Thoracic aorta (tissue), 2 donors: ENCODE data around the gene JADE2. TPM values are rescaled to one million over a fixed set of nuclear protein-coding genes. Genes with fewer than 3 reads are reported as not detected.
"Not testable (repeated sequence)": the region's sequence is repeated elsewhere in the genome, so short reads cannot be mapped to it uniquely, and the experiment has no call there.

ENCODE experiments used
- ATAC-seq: fragments of 150-250 bp; one replicate; pipeline ENCODE4 v1.8.0; 2017; ENCODE audit warnings: low read depth; ENCODE audit not compliant: insufficient number of reproducible peaks, low FRiP score
- DNase-seq: peaks from one replicate; pipeline ENCODE4 v3.0.0-alpha.2; 2020; ENCODE audit warnings: low spot score
- H3K27ac ChIP-seq, 2 donors: fragments of 200-600 bp; sonication (generic); 1 replicate in 1 of 2; 2 replicates in 1 of 2; pipeline ENCODE4 v1.5.1; 2016; ENCODE audit warnings: mild to moderate bottlenecking in 2 of 2, moderate library complexity in 2 of 2
- H3K27me3 ChIP-seq: fragments of 200-600 bp; sonication (generic); replicated peaks from 2 replicates; pipeline ENCODE4 v1.6.0; 2016; ENCODE audit warnings: mild to moderate bottlenecking; ENCODE audit not compliant: insufficient read depth
- H3K36me3 ChIP-seq: fragments of 200-600 bp; sonication (generic); one replicate; pipeline ENCODE4 v1.5.1; 2016
- H3K4me1 ChIP-seq, 2 donors: fragments of 200-600 bp; sonication (generic); 1 replicate in 1 of 2; 2 replicates in 1 of 2; pipeline versions ENCODE4 v1.5.1 to v1.6.0; 2016; ENCODE audit warnings: low read depth in 2 of 2, mild to moderate bottlenecking in 1 of 2; ENCODE audit not compliant: control insufficient read depth in 1 of 2
- H3K4me3 ChIP-seq: fragments of 200-600 bp; sonication (generic); 2 replicates; pipeline ENCODE4 v1.5.1; 2016; ENCODE audit warnings: mild to moderate bottlenecking
- H3K9me3 ChIP-seq: fragments of 200-600 bp; sonication (generic); 2 replicates; pipeline ENCODE4 v1.5.1; 2016
- CTCF ChIP-seq: fragments of 200-600 bp; sonication (generic); IDR thresholded peaks from one replicate; pipeline ENCODE4 v1.5.1; 2019; ENCODE audit warnings: antibody characterized with exemption
- total RNA-seq, 2 donors: library from RNA; depleted of rRNA; stranded (reverse); fragments of >200 nt; gene quantifications; one replicate each; pipeline versions ENCODE4 v1.1.0 to v1.2.3, GENCODE V29; 2016

JADE2 gene
- total RNA-seq, 2 donors from 2014 or later: 54.0 to 81.3 TPM

- DNase-seq (no peak), ATAC-seq (no peak)
- no peaks in the 10 kb centered on the region for H3K36me3 ChIP-seq
- no peak overlapping the region for H3K4me3 ChIP-seq
- no peak overlapping the region for H3K27ac ChIP-seq
- no peaks in the 10 kb centered on the region for H3K27me3 ChIP-seq
- no peak for TF ChIP-seq CTCF
- H3K9me3 ChIP-seq: no peaks in the 10 kb centered on the region
- H3K4me1 ChIP-seq: peaks cover 3 to 18% of the 10 kb centered on the region in 2 donors
These were observed 12.8 kb upstream of the JADE2 start for GRCh38 chr5:134512661-134512999.

GRCh38 chr5:134515801-134516200, 9.7 kb upstream of the JADE2 start:
- H3K27ac ChIP-seq: no peak overlapping the region
- H3K9me3 ChIP-seq: no peaks in the 10 kb centered on the region
- TF ChIP-seq CTCF: no peak
- no peaks in the 10 kb centered on the region for H3K36me3 ChIP-seq
- no peaks in the 10 kb centered on the region for H3K27me3 ChIP-seq
- ATAC-seq (no peak), DNase-seq (no peak)
- no peak overlapping the region for H3K4me3 ChIP-seq
- H3K4me1 ChIP-seq: peaks cover 3 to 16% of the 10 kb centered on the region in 2 donors

GRCh38 chr5:134516984-134517383, 8.5 kb upstream of the JADE2 start:
- H3K36me3 ChIP-seq, ATAC-seq, H3K9me3 ChIP-seq, H3K27me3 ChIP-seq, H3K4me1 ChIP-seq, H3K27ac ChIP-seq, H3K4me3 ChIP-seq, DNase-seq: not testable (repeated sequence)

GRCh38 chr5:134517553-134517952, 7.9 kb upstream of the JADE2 start:
- Histone ChIP-seq H3K9me3 (no peaks in the 10 kb centered on the region), H3K36me3 (no peaks in the 10 kb centered on the region), H3K27me3 (no peaks in the 10 kb centered on the region), H3K4me1 (no peaks in the 10 kb centered on the region), H3K27ac (no peak overlapping the region), H3K4me3 (no peak overlapping the region)
- ATAC-seq (no peak), DNase-seq (no peak)
- no peak for TF ChIP-seq CTCF

GRCh38 chr5:134519989-134520388, 5.5 kb upstream of the JADE2 start:
- peaks cover 0 to 8% of the 10 kb centered on the region in 2 donors for H3K4me1 ChIP-seq
- no peak overlapping the region for H3K4me3 ChIP-seq
- ATAC-seq (no peak), DNase-seq (no peak)
- H3K27ac ChIP-seq: no peak overlapping the region
- no peaks in the 10 kb centered on the region for H3K9me3 ChIP-seq
- no peak for TF ChIP-seq CTCF
- no peaks in the 10 kb centered on the region for H3K27me3 ChIP-seq
- no peaks in the 10 kb centered on the region for H3K36me3 ChIP-seq

- Histone ChIP-seq H3K4me3 (no peak overlapping the region), H3K27ac (no peak overlapping the region), H3K36me3 (no peaks in the 10 kb centered on the region), H3K27me3 (no peaks in the 10 kb centered on the region), H3K4me1 (peaks cover 0 to 8% of the 10 kb centered on the region in 2 donors), H3K9me3 (no peaks in the 10 kb centered on the region)
- DNase-seq (no peak), ATAC-seq (no peak)
- TF ChIP-seq CTCF: no peak
These were observed 3.6 kb upstream of the JADE2 start for GRCh38 chr5:134521841-134522240.
